ENCODE measurements around the gene EPC2.

DNA sequence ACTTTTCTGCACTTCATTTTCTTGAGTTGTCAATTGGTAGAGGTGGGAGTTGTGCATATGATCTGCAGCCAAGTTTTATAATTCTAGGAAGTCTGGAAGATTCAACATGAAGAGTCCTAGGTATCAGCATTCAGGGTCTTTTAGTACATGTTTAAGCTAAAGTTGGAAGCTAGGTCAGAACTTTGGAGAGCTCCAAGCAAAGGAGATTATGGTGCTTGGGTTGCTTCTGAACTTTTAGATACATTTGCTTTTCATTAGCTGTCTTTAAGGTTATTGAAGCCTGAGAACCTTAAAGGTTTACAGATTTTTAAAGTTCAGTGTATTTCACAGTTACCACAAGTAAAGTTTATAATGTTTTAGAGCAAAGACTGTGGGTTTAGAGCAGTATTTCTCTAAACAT is 85.5 kb downstream of the EPC2 start:
- no peak for TF ChIP-seq POLR2A (IDR thresholded peaks at IDR 0.05; ENCODE audit: low read depth, low read length)
- no peak for TF ChIP-seq POLR2AphosphoS5 (IDR thresholded peaks at IDR 0.05; ENCODE audit: low read depth, low read length)
- no peak for TF ChIP-seq TAF1 (IDR thresholded peaks at IDR 0.05; ENCODE audit: low read depth, low read length)
